Endometrial microvascular endothelial cells (primary cell): Measurements from ENCODE around the gene C6orf52. TPM values are rescaled to one million over a fixed set of nuclear protein-coding genes. Genes with fewer than 3 reads are reported as not detected.
"Not testable (repeated sequence)": the region's sequence is repeated elsewhere in the genome, so short reads cannot be mapped to it uniquely, and the experiment has no call there.

Source experiments
- in situ Hi-C: cut with HindIII; loops from 2 replicates; pipeline ENCODE4 v1.10.0; 2017; ENCODE audit warnings: low sequenced_read_pairs, low pct_unique_long_range_greater_than_20kb; ENCODE audit errors: inconsistent ontology term
- total RNA-seq: library from RNA; depleted of rRNA; stranded (reverse); fragments of >200 nt; gene quantifications from one replicate; pipeline ENCODE4 v1.2.3, GENCODE V29; 2015; ENCODE audit errors: inconsistent ontology term

The C6orf52 gene
- 17.6 TPM for total RNA-seq

- in situ Hi-C loops, result no loop called here
Measured at GRCh38 chr6:10694302-10695085, at the start of gene C6orf52, which contains the start of gene PAK1IP1. TSS of gene C6orf52 (minus strand) at chr6:10694616. CDS start at chr6:10687550, 7,066 bp downstream. TSS of gene PAK1IP1 (plus strand) at chr6:10694972. CDS start at chr6:10694986, 14 bp downstream.

- in situ Hi-C loops, result no loop called here
Measured at GRCh38 chr6:10743515-10743914, 49.1 kb upstream of the C6orf52 start.

- in situ Hi-C loops, result no loop called here
Measured at GRCh38 chr6:10742251-10742650, 47.8 kb upstream of the C6orf52 start.

GRCh38 chr6:10741643-10742042, 47.2 kb upstream of the C6orf52 start:
- in situ Hi-C loops, result not testable (repeated sequence)

- in situ Hi-C loops, result no loop called here
Measured at GRCh38 chr6:10740061-10740460, 45.6 kb upstream of the C6orf52 start.

GRCh38 chr6:10736731-10737130, 42.3 kb upstream of the C6orf52 start:
- in situ Hi-C loops, result no loop called here

- in situ Hi-C loops, result no loop called here
Measured at GRCh38 chr6:10733863-10734262, 39.4 kb upstream of the C6orf52 start.

- in situ Hi-C loops, result no loop called here
Measured at GRCh38 chr6:10733151-10733715, 38.8 kb upstream of the C6orf52 start.

GRCh38 chr6:10730254-10730653, 35.8 kb upstream of the C6orf52 start:
- in situ Hi-C loops, result no loop called here

- in situ Hi-C loops, result no loop called here
Measured at GRCh38 chr6:10725716-10726115, 31.3 kb upstream of the C6orf52 start.

- in situ Hi-C loops, result no loop called here
Measured at GRCh38 chr6:10725044-10725443, 30.6 kb upstream of the C6orf52 start.

- in situ Hi-C loops, result no loop called here
Measured at GRCh38 chr6:10723567-10723881, 29.1 kb upstream of the C6orf52 start.

GRCh38 chr6:10722820-10723566, 28.6 kb upstream of the C6orf52 start, which contains the start of gene TMEM14C:
TSS of gene TMEM14C (plus strand) at chr6:10723070. CDS start at chr6:10724614, 1,544 bp downstream.
- in situ Hi-C loops, result no loop called here

- in situ Hi-C loops, result no loop called here
Measured at GRCh38 chr6:10722570-10722819, 28.1 kb upstream of the C6orf52 start.

GRCh38 chr6:10721850-10722569, 27.6 kb upstream of the C6orf52 start:
- in situ Hi-C loops, result no loop called here

- in situ Hi-C loops, result not testable (repeated sequence)
Measured at GRCh38 chr6:10720960-10721849, 26.8 kb upstream of the C6orf52 start.

- in situ Hi-C loops, result no loop called here
Measured at GRCh38 chr6:10720265-10720959, 26.0 kb upstream of the C6orf52 start.

- in situ Hi-C loops, result no loop called here
Measured at GRCh38 chr6:10719964-10720264, 25.5 kb upstream of the C6orf52 start.
